HG02885 (cell line): ENCODE data around the gene SLC12A4.
A peak's percentile ranks its signal among the peaks of the same experiment; 100 is the strongest.
"Not testable (repeated sequence)": the region's sequence is repeated elsewhere in the genome, so short reads cannot be mapped to it uniquely, and the experiment has no call there.

Experiments
- ATAC-seq: cut with Tn5 transposase; IDR thresholded peaks from one replicate; pipeline ENCODE4 v1.9.1; 2021; ENCODE audit warnings: mild to moderate bottlenecking; ENCODE audit not compliant: unreplicated experiment, poor library complexity

SLC12A4 gene

DNA sequence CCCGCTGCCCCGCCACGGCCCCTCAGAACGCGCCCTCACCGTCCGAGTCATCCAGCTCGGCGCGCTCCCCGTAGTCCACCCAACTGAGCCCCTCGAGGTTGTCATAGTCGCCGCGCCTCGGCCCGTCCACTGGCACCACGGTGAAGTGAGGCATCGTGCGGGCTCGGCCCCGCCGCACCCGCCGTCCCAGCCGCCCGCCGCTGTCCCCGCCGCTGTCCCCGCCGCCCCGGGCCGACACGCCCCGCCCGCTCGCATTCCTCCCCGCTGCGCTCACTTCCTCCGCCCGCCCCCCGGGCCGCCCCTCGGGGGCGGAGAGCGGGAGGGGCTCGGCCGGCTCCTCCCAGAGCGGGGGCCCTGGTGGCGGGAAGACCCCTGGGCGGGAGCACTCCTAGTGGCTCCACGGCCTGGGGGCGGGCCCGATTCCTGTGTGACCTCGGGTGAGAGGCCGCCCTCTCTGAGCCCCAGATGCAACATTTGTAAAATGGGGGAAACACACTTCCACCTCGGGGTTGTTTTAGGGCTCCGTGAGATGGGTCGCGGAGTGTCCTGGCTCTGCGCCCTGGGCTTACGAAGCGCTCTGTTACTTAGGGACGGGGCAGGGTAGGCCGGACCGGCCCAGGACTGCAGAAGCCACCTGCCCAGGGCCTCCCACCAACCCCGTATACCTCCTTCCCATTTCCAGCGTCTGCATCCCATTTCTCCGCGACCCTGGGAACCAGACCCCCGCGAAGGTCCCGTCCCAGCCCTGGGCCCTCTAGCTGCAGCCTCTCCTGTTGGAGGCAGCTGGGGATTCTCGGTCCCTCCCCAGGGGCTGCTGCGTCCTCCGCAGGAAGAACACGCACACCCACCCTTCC lies at the start of gene SLC12A4:
TSS of gene SLC12A4 (minus strand) at position 238 of the 854 bp plus-strand sequence. CDS start at position 154, 84 bp downstream.
- ATAC-seq, result peak; percentile 78

DNA sequence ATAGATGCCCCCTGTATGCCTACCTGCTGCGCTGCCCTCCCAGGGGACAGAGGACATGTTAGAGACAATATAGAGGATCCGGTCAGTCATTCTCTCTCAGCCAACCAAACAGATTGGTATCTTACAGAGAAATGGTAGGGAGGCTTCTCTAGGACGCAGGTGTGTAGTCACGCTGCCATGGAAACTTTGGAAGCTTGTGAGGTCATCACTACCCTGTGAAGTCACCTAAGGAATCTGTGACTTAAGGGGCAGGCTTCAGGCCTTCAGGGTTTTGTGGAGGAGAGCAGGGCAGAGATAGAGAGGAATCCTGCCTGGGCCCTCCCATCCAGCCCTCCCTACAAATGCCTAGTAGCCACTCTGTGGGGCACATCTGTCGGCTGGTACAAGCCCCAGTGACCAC lies 47.2 kb upstream of the SLC12A4 start, which contains the start of gene DPEP2NB:
TSS of gene DPEP2NB (minus strand) at position 231 of the 400 bp plus-strand sequence. CDS start at position 90, 141 bp downstream.
- ATAC-seq, result no peak

DNA sequence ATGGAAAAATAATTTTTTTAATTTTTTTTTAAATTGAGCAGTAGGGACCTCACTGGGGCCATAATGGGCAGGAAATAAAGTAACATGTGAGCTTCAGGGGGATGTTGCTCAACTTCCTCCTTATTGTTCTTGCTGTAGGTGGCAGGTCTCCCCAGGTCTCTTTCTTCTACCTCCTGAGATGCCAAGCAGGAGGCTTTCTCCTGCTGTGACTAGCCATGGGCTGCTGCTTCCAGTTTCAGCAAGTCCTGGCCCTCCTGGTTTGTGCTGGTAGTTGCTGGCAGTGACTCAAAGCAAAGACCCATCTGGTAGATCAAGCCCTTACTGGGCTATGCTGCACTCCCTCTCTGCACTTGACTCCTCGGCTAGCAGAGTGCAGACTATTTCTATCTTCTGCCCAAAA lies 45.0 kb upstream of the SLC12A4 start:
- no peak for ATAC-seq

DNA sequence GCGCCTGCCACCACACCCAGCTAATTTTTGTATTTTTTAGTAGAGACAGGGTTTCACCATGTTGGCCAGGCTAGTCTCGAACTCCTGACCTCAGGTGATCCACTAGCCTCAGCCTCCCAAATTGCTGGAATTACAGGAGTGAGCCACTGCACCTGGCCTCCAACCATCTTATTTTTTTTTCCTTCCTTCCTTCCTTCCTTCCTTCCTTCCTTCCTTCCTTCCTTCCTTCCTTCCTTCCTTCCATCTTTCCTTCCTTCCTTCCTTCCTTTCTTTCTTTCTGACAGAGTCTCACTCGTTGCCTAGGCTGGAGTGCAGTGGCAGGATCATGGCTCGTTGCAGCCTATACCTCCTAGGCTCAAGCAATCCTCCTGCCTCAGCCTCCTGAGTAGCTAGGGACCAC lies 41.4 kb upstream of the SLC12A4 start:
- not testable (repeated sequence) for ATAC-seq

DNA sequence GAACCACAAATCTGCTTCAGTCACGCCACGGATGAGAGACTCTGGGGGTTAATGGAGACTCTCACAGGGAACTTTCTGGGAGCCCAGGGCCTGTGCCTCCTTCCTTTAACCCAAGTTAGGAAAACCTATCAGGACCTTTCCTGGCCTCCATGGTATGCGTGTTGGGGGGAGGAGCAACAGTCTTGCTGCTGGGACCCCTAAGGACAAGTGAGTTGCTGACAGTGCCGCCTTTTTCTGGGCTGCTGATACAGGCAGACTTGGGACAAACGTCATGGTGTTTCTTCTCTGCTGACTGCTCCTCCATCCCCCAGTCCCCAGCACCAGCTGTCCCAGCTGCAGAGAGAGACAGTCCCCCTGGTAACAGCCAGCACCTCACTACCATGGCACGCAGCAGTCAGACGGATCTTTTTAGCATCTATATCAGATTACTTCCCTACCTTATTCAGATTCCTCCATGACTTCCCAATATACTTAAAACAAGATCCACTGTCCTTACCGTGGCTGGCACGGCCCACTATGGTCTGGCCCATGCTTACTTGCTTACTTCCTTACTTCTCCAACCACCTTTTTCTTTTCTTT lies 40.8 kb upstream of the SLC12A4 start:
- ATAC-seq, result no peak

DNA sequence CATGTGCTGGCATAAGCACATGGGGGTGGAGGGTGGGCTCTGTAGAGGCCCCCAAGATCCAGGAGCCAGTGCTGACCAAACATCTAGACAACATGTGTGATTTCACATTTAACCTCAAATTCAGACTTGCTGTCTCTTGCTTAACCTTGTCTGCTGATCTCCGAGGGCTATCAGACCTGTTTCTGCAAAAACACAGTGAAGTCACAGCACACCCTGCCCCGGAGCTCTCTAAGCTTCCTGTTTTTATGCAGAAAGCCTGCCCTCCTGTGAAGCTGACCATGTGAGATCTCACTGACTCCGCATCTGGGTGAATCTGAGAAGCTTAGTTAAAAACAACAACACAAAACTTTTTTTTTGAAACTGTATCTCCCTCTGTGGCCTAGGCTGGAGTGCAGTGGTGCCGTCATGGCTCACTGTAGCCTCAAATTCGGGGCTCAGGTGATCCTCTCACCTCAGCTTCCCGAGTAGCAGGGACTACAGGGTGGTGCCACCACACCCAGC lies 37.4 kb upstream of the SLC12A4 start:
- no peak for ATAC-seq

DNA sequence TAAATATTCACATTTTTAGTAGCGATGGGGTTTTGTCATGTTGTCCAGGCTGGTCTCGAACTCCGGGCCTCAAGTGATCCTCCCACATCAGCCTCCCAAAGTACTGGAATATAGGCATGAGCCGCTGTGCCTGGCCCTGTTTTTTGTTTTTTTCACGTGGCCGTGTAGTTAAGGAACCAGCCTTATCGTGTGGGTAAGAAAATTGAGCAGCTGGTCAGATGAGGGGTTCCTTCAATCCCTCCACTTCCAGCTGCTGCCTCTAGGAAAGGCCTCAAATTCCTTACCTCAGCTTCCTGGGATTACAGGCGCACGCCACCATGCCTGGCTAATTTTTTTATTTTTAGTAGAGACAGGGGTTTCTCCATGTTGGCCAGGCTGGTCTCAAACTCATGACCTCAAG lies 36.8 kb upstream of the SLC12A4 start:
- no peak for ATAC-seq

DNA sequence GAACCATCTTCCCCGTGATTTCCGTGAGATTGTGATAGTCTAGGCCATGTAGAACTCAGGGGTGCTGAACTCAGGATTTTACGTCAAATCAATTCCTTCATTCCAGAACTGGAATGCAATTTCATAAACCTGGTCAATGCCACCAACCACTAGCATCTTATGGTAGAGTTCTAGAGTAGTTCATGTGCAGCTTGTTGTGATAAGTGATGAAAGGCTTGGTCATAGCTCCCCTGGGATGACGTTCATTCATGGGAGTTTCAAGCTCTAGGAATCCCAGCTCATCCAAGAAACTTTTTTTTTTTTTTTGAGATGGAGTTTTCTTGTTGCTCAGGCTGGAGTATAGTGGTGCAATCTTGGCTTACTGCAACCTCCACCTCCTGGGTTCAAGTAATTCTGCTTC lies 34.6 kb upstream of the SLC12A4 start:
- no peak for ATAC-seq

DNA sequence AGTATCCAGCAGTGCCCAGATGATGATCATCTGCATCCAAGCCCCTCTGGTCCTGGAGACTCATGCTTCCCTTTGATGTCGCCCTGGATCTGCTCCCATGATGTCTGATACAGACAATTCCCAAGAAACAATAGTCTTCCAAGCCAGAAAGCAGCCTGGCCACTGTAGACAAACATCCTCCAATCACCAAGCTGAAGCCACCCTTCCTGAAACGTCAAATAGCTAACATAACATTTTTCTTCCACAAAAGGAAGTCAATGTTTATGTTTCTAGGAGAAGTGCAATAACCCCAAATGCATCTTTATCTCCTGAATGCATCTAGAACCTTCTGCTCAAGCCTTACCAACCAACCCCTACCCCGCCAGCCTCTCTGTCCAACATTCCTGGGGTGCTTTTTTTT lies 32.0 kb upstream of the SLC12A4 start:
- no peak for ATAC-seq

DNA sequence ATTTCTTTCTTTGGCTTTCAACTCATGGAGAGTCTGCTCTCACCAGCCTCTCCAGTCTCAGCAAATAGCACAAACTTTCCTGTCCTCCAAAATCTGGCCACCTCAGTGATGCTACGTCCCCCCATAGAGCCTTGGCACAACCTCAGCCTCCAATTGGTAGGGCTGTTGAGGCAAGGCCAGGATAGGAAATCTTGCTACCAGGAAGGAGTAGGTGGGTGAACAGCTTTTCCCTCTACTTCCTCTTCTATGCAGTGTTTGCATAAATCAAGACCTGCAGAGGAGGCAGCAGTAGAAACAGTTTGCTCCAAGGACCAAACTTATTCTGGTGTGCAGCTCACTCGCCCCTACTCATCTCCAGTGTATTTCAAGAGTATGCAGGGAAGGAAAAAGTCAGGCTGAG lies 31.5 kb upstream of the SLC12A4 start:
- no peak for ATAC-seq

DNA sequence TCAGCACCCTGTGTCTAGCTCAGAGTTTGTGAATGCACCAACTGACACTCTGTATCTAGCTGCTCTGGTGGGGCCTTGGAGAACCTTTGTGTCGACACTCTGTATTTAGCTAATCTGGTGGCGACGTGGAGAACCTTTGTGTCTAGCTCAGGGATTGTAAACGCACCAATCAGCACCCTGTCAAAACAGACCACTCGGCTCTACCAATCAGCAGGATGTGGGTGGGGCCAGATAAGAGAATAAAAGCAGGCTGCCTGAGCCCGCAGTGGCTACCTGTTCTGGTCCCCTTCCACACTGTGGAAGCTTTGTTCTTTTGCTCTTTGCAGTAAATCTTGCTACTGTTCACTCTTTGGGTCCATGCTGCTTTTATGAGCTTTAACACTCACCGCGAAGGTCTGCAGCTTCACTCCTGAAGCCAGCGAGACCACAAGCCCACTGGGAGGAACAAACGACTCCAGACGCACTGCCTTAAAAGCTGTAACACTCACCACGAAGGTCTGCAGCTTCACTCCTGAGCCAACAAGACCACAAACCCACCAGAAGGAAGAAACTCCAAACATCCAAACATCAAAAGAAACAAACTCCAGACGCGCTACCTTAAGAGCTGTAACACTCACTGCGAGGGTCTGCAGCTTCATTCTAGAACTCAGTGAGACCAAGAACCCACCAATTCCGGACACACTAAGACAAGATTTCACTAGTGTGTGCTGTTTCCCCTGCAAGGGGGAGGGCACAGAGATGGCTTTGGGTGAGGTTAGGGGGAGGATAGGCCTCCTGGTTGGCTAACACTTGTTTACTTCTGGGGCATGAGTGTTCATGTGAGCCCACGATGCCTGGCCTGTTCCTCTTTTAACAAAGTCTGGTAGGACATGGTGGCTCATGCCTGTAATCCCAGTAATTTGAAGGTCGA lies 30.6 kb upstream of the SLC12A4 start, which contains the start of gene DPEP2:
TSS of gene DPEP2 (minus strand) at position 706 of the 910 bp plus-strand sequence. CDS start 6,272 bp downstream, outside the sequence.
- ATAC-seq, result not testable (repeated sequence)

DNA sequence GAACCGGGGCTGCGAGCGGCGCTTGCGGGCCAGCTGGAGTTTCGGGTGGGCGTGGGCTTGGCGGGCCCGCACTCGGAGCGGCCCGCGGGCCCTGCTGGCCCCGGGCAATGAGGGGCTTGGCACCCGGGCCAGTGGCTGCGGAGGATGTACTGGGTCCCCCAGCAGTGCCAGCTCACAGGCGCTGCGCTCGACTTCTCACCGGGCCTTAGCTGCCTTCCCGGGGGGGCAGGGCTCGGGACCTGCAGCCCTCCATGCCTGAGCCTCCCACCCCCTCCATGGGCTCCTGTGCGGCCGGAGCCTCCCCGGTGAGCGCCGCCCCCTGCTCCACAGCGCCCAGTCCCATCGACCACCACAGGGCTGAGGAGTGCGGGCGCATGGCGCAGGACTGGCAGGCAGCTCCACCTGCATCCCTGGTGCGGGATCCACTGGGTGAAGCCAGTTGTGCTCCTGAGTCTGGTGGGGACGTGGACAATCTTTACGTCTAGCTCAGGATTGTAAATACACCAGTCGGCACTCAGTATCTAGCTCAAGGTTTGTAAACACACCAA lies 29.9 kb upstream of the SLC12A4 start:
- ATAC-seq, result not testable (repeated sequence)

DNA sequence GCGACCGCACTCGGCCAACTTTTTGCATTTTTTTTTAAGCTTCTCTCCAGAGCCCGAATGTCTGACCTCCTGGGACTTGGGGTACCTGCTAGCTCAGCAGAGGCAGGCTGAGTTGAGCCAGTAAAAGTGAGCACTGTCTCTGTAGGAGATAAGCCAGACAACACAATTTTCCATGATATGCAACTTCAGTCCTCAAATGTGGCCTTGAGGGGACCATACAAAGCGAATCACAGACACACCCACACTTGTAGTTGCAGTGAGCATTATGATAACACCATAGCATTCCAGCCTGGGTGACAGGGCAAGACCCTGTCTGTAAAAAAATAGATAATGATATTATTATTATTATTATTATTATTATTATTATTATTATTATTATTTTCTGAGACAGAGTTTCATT lies 28.2 kb upstream of the SLC12A4 start:
- ATAC-seq, result no peak

DNA sequence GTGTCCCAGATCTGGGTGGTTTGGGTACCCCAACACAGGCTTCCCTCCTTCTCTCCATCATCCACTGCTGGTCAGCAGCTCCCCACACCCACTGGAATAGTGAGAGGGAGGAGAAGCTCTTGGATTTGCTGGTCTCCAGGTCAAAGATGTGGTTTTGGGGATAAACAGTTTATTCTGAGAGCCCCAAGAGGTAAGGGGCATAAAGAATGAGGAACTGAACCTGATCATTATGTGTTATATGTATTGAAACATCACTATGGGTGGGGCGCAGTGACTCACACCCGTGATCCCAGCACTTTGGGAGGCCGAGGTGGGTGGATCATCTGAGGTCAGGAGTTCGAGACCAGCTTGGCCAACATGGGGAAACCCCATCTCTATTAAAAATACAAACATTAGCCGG lies 27.0 kb upstream of the SLC12A4 start:
- ATAC-seq, result no peak

DNA sequence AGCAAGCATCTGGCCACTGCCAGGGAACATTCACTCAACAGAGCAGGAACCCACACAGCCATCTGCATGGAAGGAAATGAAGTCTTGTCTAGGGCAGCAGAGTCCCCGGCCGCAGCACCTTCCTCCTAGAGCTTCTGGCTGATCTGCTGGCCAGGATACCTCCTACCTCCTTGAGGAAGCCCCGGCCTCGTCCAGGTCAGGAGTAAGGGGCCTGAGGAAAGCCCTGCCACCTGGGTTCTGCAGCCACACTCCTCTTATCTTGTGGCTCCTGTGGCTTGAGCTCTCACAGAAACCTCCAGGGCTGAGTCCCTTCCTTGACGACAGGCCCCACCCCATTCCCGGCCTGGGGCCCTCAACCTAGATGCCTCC lies 25.6 kb upstream of the SLC12A4 start:
- not testable (repeated sequence) for ATAC-seq

DNA sequence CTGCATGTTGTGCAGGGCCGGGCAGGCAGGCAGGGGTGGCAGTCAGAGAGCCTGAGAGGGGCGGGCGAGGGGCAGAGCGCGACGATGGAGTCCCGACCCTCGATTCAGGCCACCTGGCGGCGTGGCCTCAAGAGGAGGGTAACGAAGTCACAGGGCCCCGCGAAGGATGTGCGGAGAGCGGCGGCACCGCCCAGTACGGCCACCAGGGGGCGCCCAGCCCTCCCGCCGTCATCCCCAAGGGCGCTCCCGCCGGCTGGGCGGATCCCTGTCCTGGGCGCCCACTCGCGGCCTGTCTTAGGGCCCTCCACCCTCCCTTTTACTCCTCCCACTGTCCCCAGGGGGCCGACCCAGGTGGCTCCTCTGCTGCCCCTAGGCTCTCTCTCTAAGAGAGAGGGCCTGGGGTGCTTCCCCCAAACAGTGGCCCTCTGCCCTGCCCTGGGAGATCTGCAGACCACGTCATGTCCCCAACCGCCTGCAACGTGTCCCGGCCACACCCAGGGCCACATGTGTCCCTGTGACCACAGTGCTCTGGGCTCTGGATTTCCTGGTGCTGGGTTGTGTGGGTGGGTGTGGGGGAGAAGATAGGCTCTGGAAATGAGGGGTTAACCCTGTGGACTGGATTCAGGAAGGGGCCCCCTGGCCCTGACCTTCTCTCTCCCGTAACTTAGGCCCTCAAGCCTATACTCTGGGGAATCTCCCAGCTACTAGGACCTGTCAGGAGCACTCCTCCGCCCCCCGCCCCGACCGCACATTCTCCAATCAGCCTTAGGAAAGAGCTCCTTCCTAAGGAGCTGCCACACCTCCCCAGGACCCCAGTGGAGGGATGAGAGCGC lies 25.0 kb upstream of the SLC12A4 start:
- peak; percentile 74 for ATAC-seq

DNA sequence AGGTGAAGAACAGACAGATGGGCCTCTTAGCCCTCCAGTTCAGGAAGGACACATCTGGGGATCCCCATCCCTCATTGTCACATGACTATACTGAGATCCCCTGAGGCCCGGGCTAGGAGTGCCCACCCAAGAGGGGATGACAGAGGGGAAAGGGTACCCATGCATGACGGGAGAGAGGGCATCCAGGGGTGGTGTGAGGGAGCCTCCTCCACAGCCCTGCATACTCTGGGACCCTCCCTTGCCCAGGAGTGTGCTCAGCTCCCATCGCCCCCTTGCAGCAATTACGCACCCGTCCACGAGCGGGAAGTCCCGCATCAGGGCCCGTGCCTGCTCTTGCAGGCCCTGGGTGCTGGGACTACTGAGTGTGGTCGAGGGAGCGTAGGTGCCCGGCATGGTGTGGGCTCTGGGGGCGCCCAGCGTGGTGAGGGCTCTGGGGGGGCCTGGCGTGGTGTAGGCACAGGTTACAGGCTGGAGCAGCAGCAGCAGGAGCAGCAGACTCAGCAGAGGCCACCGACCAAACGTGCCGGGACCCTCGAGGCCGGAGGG lies 24.3 kb upstream of the SLC12A4 start:
- ATAC-seq, result no peak

DNA sequence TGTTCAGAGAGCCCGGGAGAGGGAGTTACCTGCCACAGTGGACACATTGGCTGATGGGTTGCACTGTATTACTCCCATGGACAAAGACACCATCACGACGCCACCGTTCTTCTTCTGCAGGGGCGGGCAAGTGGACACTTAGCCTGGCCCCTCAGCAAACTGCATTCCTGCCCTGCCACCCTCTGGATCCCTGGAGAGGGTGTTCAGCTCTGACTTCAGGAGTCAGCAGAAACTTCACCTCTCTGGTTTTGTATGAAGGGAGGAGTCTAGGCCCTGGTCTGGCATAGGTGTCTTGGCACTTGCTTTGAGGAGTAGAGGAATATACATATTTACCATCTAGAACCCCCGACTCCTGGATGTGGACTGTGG lies 21.6 kb upstream of the SLC12A4 start:
- ATAC-seq, result no peak
